Transverse colon (tissue), 3 donors: Measurements from ENCODE around the gene B4GALT7.

Experiments used
- CTCF ChIP-seq, 5 experiments: fragments of 200-600 bp in 3 of 5; fragments of 450-650 bp in 2 of 5; sonication (generic) in 3 of 5; IDR thresholded peaks; 1 replicate in 2 of 5; 2 replicates in 3 of 5; pipeline ENCODE4 v1.5.1; 2016 to 2017; ENCODE audit warnings: antibody characterized with exemption in 5 of 5, inconsistent platforms in 3 of 5, mild to moderate bottlenecking in 2 of 5, moderate library complexity in 1 of 5
- EP300 ChIP-seq: sonication (generic); formaldehyde crosslinking; IDR thresholded peaks from one replicate; pipeline ENCODE4 v1.6.1; 2017; ENCODE audit warnings: antibody characterized with exemption, low read depth
- POLR2A ChIP-seq: fragments of 450-650 bp; IDR thresholded peaks from one replicate; pipeline ENCODE4 v1.6.1; 2016; ENCODE audit warnings: antibody characterized with exemption, mild to moderate bottlenecking, moderate library complexity

- no peak for TF ChIP-seq CTCF (IDR thresholded peaks at IDR 0.05)
- TF ChIP-seq EP300, result no peak
- TF ChIP-seq POLR2A, result no peak
Measured at GRCh38 chr5:177594071-177594470, 5.9 kb upstream of the B4GALT7 start.
